Heart left ventricle (tissue), 16 donors: ENCODE data around the gene TMEM220. TPM values are rescaled to one million over a fixed set of nuclear protein-coding genes. Genes with fewer than 3 reads are reported as not detected.

ENCODE experiments used
- ATAC-seq, 4 donors: fragments of 200-7000 bp; cut with Tn5 transposase; one replicate each; pipeline ENCODE4 v1.9.1; 2020 to 2022; ENCODE audit warnings: moderate library complexity in 4 of 4, mild to moderate bottlenecking in 3 of 4, moderate number of reproducible peaks in 1 of 4
- DNase-seq, 5 donors: peaks; one replicate each; pipeline ENCODE4 v3.0.0-alpha.2; 2020
- H3K27ac ChIP-seq, 12 donors: fragments of 200-600 bp; sonication (generic) in 4 of 12; one replicate each; pipeline versions ENCODE4 v1.5.0 to v1.8.0; 2016 to 2022; ENCODE audit warnings: mild to moderate bottlenecking in 2 of 12
- H3K27me3 ChIP-seq, 9 donors: fragments of 200-600 bp; sonication (generic) in 2 of 9; one replicate each; pipeline versions ENCODE4 v1.5.1 to v1.8.0; 2016 to 2022; ENCODE audit warnings: mild to moderate bottlenecking in 3 of 9
- H3K36me3 ChIP-seq, 9 donors: fragments of 200-600 bp; sonication (generic) in 2 of 9; one replicate each; pipeline versions ENCODE4 v1.5.0 to v1.8.0; 2018 to 2022; ENCODE audit warnings: mild to moderate bottlenecking in 2 of 9
- H3K4me1 ChIP-seq, 12 donors: fragments of 200-600 bp; sonication (generic) in 4 of 12; one replicate each; pipeline versions ENCODE4 v1.5.0 to v1.8.0; 2016 to 2022; ENCODE audit warnings: mild to moderate bottlenecking in 3 of 12
- H3K4me3 ChIP-seq, 12 donors: fragments of 200-600 bp; sonication (generic) in 4 of 12; one replicate each; pipeline versions ENCODE4 v1.5.0 to v1.8.0; 2017 to 2022; ENCODE audit warnings: mild to moderate bottlenecking in 9 of 12, moderate library complexity in 4 of 12
- H3K9me3 ChIP-seq, 12 donors: fragments of 200-600 bp; sonication (generic) in 4 of 12; one replicate each; pipeline versions ENCODE4 v1.5.0 to v1.8.0; 2016 to 2022; ENCODE audit warnings: mild to moderate bottlenecking in 1 of 12
- CTCF ChIP-seq, 12 donors: fragments of 200-600 bp; sonication (generic) in 4 of 12; IDR thresholded peaks; one replicate each; pipeline versions ENCODE4 v1.5.0 to v1.8.0; 2018 to 2022; ENCODE audit warnings: antibody characterized with exemption in 12 of 12, mild to moderate bottlenecking in 5 of 12
- POLR2A ChIP-seq, 2 donors: fragments of 450-650 bp; IDR thresholded peaks; one replicate each; pipeline ENCODE4 v1.6.1; 2017; ENCODE audit warnings: antibody characterized with exemption in 2 of 2, mild to moderate bottlenecking in 2 of 2, moderate library complexity in 2 of 2
- WGBS, 4 donors: extraction: QIAGEN DNeasy Blood & Tissue Kit in 2 of 4; methylation state at CpG; one replicate each; pipeline versions ENCODE4 v1.1.5 to v1.1.7; 2013 to 2018; 5-methylcytosine and 5-hydroxymethylcytosine counted together
- intact Hi-C, 10 donors: fragments of 100-400 bp; cut with DNase I; formaldehyde crosslinking; loops; one replicate each; pipeline versions ENCODE4 v1.11.1 to v1.14.2; 2022
- polyA plus RNA-seq, 2 donors: library from polyadenylated mRNA; stranded (reverse); fragments of 200-250 nt; gene quantifications; one replicate each; pipeline ENCODE4 v1.2.3, GENCODE V29; 2013
- total RNA-seq, 9 donors: library from RNA; depleted of rRNA in 2 of 9; stranded (reverse); fragments of >200 nt in 2 of 9; fragmentation: NEBNext Ultra II Directional in 3 of 9; extraction: Animal tissue kit (Norgen Biotek cat#: 25700) in 3 of 9; gene quantifications; one replicate each; pipeline versions ENCODE4 v1.1.0 to v1.2.4, GENCODE V29; 2016 to 2023
- donor health status: ischemic (EF 13 %, LVEDD 7.1; RV severe dilation, severe dysfunction).
- donor health status: healthy with polysubstance abuse.
- donor health status: DM: no; HTN: yes; CAD: no.
- donor health status: DM: no; HTN: no; CAD: no.
- donor health status: ischemic (EF 25% LVEDD 6.9; RV normal size, moderate dysfunction).
- donor health status: ischemic (EF 25% LVEDD 5.7; RV mildly dilated, moderate dysfunction).
- donor health status: healthy.
- donor health status: DM: yes; HTN: yes; CAD: no.
- donor health status: ischemic (EF 35%, LVEDD 5.7; RV mildly dilated, moderate dysfunction).
- donor health status: nonischemic (EF 11% LVEDD 7.7; RV severe dilation, severe dysfunction).
- donor health status: DM: yes; HTN: yes; CAD: no.
- donor health status: PGD.
- donor health status: ischemic (EF 29% LVEDD 5.4; RV normal size, mild dysfunction).
- donor health status: nonischemic (EF 23%, LVEDD 6.1; RV moderate dilation, normal function).

The TMEM220 gene
- total and polyA plus RNA-seq, 11 donors = 3.2 to 13.9 (median 6.3) TPM

- ATAC-seq (no peak), DNase-seq (no peak)
- H3K36me3 ChIP-seq = peaks cover 0 to 53% (median 37%) of the 10 kb centered on the region in 9 donors
- no peak overlapping the region for H3K27ac ChIP-seq
- whole genome bisulfite sequencing, 4 donors = 92 to 94% (median 94%) methylated on average over 12 of the region's 12 CpGs
- H3K27me3 ChIP-seq = no peaks in the 10 kb centered on the region
- no peak for TF ChIP-seq POLR2A (IDR thresholded peaks at IDR 0.05)
- no peak for TF ChIP-seq CTCF (IDR thresholded peaks at IDR 0.05)
- H3K9me3 ChIP-seq = no peaks in the 10 kb centered on the region
- intact Hi-C loops = no loop called here
- H3K4me1 ChIP-seq = no peaks in the 10 kb centered on the region
- H3K4me3 ChIP-seq = no peak overlapping the region
Measured at GRCh38 chr17:10673312-10673711, 56.5 kb downstream of the TMEM220 start.

GRCh38 chr17:10668775-10669174 lies 61.0 kb downstream of the TMEM220 start:
- Histone ChIP-seq H3K9me3 (no peaks in the 10 kb centered on the region), H3K27ac (no peak overlapping the region), H3K4me3 (no peak overlapping the region), H3K36me3 (peaks cover 0 to 8% (median 0%) of the 10 kb centered on the region in 9 donors), H3K4me1 (no peaks in the 10 kb centered on the region), H3K27me3 (no peaks in the 10 kb centered on the region)
- TF ChIP-seq POLR2A (IDR thresholded peaks at IDR 0.05) = no peak
- no peak for TF ChIP-seq CTCF (IDR thresholded peaks at IDR 0.05)
- DNase-seq = no peak
- intact Hi-C loops = no loop called here
- no peak for ATAC-seq
- WGBS, 4 donors = 86 to 100% (median 91%) methylated on average over 1 of the region's 1 CpG

- Histone ChIP-seq H3K36me3 (no peaks in the 10 kb centered on the region), H3K27me3 (no peaks in the 10 kb centered on the region), H3K4me3 (no peak overlapping the region), H3K27ac (no peak overlapping the region), H3K9me3 (no peaks in the 10 kb centered on the region), H3K4me1 (no peaks in the 10 kb centered on the region)
- no peak for ATAC-seq
- intact Hi-C loops = no loop called here
- TF ChIP-seq CTCF (IDR thresholded peaks at IDR 0.05) (no peak), POLR2A (IDR thresholded peaks at IDR 0.05) (no peak)
- DNase-seq = no peak
- WGBS, 4 donors = 87 to 93% (median 92%) methylated on average over 5 of the region's 5 CpGs
Measured at GRCh38 chr17:10666906-10667305, 62.9 kb downstream of the TMEM220 start.

GRCh38 chr17:10664571-10664970 lies 65.3 kb downstream of the TMEM220 start:
- DNase-seq (no peak), ATAC-seq (no peak)
- H3K27me3 ChIP-seq = no peaks in the 10 kb centered on the region
- no peaks in the 10 kb centered on the region for H3K4me1 ChIP-seq
- TF ChIP-seq POLR2A (IDR thresholded peaks at IDR 0.05) (no peak), CTCF (IDR thresholded peaks at IDR 0.05) (no peak)
- WGBS, 4 donors = 82 to 91% (median 84%) methylated on average over 9 of the region's 9 CpGs
- peaks cover 0 to 3% (median 0%) of the 10 kb centered on the region in 9 donors for H3K36me3 ChIP-seq
- intact Hi-C loops = no loop called here
- H3K4me3 ChIP-seq = no peak overlapping the region
- H3K9me3 ChIP-seq = no peaks in the 10 kb centered on the region
- no peak overlapping the region for H3K27ac ChIP-seq

Other genes starting within 250 kb of the TMEM220 start
- under 1 TPM in 2 of 9 donors, not detected in 7; 0.04 to 0.09 TPM for gene MYH1, start 211.5 kb downstream of the TMEM220 start, total RNA-seq
- gene MYH1, start 211.5 kb downstream of the TMEM220 start, polyA plus RNA-seq = not detected
- gene MYH2, start 180.4 kb downstream of the TMEM220 start, total RNA-seq = under 1 TPM in 2 of 9 donors, not detected in 7; 0.07 to 0.40 TPM
- not detected for gene MYH2, start 180.4 kb downstream of the TMEM220 start, polyA plus RNA-seq
- gene MYH3, start 72.7 kb downstream of the TMEM220 start, total RNA-seq = 1 to 10 TPM in 1 of 9 donors, under 1 TPM in 8; 0.13 to 1.8 (median 0.62) TPM
- 1 to 10 TPM in 1 of 2 donors, under 1 TPM in 1; 0.57 to 1.2 TPM for gene MYH3, start 72.7 kb downstream of the TMEM220 start, polyA plus RNA-seq
- 10 to 100 TPM; 27.7 to 42.9 (median 31.4) TPM for gene SCO1, start 32.5 kb downstream of the TMEM220 start, total RNA-seq
- 10 to 100 TPM in 1 of 2 donors, 1 to 10 TPM in 1; 9.2 to 53.4 TPM for gene SCO1, start 32.5 kb downstream of the TMEM220 start, polyA plus RNA-seq
- gene ADPRM, start 32.4 kb downstream of the TMEM220 start, total RNA-seq = 1 to 10 TPM; 2.1 to 7.2 (median 4.6) TPM
- 1 to 10 TPM; 3.2 to 3.5 TPM for gene ADPRM, start 32.4 kb downstream of the TMEM220 start, polyA plus RNA-seq
- gene TMEM238L, start 74.1 kb upstream of the TMEM220 start, total RNA-seq = not detected
- gene TMEM238L, start 74.1 kb upstream of the TMEM220 start, polyA plus RNA-seq = not detected
- not detected for gene PIRT, start 108.1 kb upstream of the TMEM220 start, total RNA-seq
- gene PIRT, start 108.1 kb upstream of the TMEM220 start, polyA plus RNA-seq = not detected